Uterus (tissue), 2 donors: ENCODE data around the gene NCAPG2.

Experiments
- POLR2A ChIP-seq, 2 donors: fragments of 450-650 bp; IDR thresholded peaks; one replicate each; pipeline ENCODE4 v1.6.1; 2016; ENCODE audit warnings: antibody characterized with exemption in 2 of 2, mild to moderate bottlenecking in 1 of 2, moderate library complexity in 1 of 2
- TF ChIP-seq, protein P1 (sequence below), 4 experiments: fragments of 200-600 bp in 2 of 4; fragments of 450-650 bp in 2 of 4; sonication (generic) in 2 of 4; IDR thresholded peaks; one replicate each; pipeline ENCODE4 v1.5.1; 2016 to 2019; ENCODE audit warnings: antibody characterized with exemption in 4 of 4, mild to moderate bottlenecking in 2 of 4, moderate library complexity in 1 of 4

DNA sequence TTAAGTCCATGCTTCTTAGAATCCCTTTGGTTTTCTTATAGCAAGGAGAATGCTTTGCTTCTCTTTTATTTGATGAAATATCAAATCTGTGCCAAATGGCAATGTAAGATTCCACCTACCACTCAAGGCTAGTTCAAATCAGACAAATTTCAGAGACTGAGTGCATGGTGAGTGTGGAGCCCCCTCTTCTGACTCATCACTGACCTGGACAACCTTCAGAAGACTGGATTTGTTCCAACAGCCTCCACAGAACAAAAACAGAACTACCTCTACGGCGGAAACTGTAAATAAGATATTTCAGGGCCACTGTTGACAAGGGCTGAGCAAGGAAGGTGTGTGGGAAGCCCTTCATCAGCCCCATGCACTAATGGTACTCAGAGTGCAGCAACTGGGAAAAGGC, 21.1 kb downstream of the NCAPG2 start:
- no peak for TF ChIP-seq POLR2A (IDR thresholded peaks at IDR 0.05)
- TF ChIP-seq, protein P1, sequence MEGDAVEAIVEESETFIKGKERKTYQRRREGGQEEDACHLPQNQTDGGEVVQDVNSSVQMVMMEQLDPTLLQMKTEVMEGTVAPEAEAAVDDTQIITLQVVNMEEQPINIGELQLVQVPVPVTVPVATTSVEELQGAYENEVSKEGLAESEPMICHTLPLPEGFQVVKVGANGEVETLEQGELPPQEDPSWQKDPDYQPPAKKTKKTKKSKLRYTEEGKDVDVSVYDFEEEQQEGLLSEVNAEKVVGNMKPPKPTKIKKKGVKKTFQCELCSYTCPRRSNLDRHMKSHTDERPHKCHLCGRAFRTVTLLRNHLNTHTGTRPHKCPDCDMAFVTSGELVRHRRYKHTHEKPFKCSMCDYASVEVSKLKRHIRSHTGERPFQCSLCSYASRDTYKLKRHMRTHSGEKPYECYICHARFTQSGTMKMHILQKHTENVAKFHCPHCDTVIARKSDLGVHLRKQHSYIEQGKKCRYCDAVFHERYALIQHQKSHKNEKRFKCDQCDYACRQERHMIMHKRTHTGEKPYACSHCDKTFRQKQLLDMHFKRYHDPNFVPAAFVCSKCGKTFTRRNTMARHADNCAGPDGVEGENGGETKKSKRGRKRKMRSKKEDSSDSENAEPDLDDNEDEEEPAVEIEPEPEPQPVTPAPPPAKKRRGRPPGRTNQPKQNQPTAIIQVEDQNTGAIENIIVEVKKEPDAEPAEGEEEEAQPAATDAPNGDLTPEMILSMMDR (IDR thresholded peaks at IDR 0.05), result no peak
